ENCODE results near the gene S100A5.

DNA sequence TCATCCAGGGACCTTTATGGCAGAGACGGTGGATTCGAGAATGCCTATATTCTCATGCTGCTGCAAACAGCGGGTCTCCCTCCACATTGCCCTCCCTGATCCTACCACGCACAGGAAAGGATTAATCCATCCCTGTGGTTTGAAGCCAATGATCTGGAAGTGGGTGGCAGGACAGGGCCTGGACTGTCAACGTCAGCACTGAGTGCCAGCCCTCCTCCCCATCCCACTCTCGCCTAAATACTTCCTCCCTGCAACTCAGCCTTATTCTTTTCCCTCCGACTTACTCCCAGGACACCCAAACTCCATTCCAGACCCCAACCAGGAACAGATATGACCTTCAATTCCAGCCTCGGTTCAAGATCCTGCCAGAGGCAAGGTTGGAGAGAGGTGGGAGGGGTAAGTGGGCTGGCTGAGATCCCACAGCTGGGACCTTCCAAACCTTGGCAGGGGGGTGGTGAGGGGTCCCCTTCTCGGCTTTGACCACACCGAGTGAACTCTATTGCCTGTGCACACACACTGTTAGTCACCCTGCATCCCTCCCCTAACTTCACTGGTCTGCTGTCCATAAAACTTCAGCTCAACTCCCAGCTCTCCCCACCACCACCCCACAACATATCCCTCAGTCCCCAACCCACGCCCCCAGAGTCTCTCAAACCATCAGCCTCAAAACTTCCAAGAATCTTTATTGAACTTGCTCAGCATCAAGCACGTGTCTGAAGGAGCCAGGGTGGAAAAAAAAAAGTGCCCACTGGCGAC, 2.4 kb upstream of the S100A5 start:
- no peak for TF ChIP-seq CTBP1 (IDR thresholded peaks at IDR 0.05; ENCODE audit: borderline replicate concordance)
- no peak for TF ChIP-seq L3MBTL2 (conservative IDR thresholded peaks at IDR 0.05)

Measured in HEK293T (cell line).